LoVo (cell line): Measurements from ENCODE around the gene PRRG2.
"Not testable (repeated sequence)": the region's sequence is repeated elsewhere in the genome, so short reads cannot be mapped to it uniquely, and the experiment has no call there.

Experiments used
- DNase-seq: peaks from one replicate; pipeline ENCODE4 v3.0.0-alpha.2; 2016; ENCODE audit warnings: low spot score

The PRRG2 gene

GRCh38 chr19:49609499-49610092 lies 28.5 kb downstream of the PRRG2 start:
- no peak for DNase-seq

GRCh38 chr19:49613374-49613773 lies 32.3 kb downstream of the PRRG2 start:
- no peak for DNase-seq

GRCh38 chr19:49614096-49614833 lies 33.1 kb downstream of the PRRG2 start:
- DNase-seq: no peak

GRCh38 chr19:49615861-49616260 lies 34.7 kb downstream of the PRRG2 start:
- no peak for DNase-seq

DNA sequence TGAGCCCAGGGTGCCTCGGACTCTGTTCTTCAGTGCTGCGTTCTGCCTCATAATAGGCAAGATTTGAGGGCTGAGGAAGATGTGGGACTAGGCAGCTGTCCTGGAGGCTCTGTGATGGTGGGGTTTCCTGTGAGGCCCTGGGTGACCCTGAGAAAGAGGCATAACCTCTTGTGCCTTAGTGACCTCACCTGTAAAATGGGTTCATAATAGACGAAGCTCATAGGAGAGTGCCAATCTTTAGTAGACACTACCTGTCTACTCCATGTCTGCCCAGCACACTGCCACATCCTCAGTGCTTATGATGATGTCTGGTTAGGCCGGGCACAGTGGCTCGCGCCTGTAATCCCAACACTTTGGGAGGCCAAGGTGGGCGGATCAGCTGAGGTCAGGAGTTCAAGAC lies 35.4 kb downstream of the PRRG2 start:
- no peak for DNase-seq

GRCh38 chr19:49616945-49617344 lies 35.8 kb downstream of the PRRG2 start:
- no peak for DNase-seq

GRCh38 chr19:49617860-49618259 lies 36.7 kb downstream of the PRRG2 start:
- not testable (repeated sequence) for DNase-seq

- DNase-seq: no peak
These were observed 44.1 kb downstream of the PRRG2 start for GRCh38 chr19:49624967-49625910.

- no peak for DNase-seq
These were observed 45.1 kb downstream of the PRRG2 start for GRCh38 chr19:49626226-49626625.

- DNase-seq: no peak
These were observed 48.5 kb downstream of the PRRG2 start for GRCh38 chr19:49629659-49630058.

GRCh38 chr19:49631014-49631588 lies 50.0 kb downstream of the PRRG2 start:
- DNase-seq: no peak

DNA sequence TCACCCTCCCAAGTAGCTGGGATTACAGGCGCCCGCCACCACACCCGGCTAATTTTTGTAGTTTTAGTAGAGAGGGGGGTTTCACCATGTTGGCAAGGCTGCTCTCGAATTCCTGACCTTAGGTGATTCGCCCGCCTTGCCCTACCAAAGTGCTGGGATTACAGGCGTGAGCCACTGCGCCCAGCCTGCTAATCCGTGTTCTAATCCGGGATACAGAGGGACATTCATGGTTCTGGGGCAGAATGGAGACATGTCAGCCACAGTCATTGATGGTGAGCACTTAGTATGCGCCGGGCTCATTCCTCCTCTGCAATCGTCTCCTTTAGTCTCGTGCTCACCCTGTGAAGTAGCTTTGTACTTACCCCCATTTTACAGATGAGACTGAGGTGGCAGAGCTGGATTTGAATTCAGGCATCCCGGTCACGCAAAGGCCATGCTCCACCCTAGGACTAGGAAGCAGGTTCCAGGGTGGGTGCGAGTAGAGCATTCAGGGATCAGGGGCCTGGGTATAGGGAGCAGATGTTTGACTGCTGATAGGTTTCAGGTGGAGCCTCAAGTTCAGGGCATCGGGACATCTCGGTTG lies 50.6 kb downstream of the PRRG2 start:
- DNase-seq: no peak

DNA sequence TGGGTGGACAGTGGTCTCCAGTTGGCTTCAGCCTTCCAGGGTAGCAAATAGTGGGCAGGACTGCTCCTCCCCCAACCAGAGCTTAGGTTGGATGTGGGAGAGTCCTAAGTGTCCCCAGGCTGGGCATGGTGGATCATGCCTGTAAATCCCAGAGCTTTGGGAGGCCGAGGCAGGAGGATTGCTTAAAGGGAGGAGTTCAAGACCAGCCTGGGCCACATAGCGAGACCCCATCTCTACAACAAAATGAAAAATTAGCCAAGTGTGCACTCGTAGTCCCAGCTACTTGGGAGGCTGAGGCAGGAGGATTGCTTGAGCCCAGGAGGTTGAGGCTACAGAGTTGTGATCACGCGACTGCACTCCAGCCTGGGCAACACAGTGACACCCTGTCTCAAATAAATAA lies 51.5 kb downstream of the PRRG2 start:
- no peak for DNase-seq

GRCh38 chr19:49633273-49633672 lies 52.2 kb downstream of the PRRG2 start:
- not testable (repeated sequence) for DNase-seq

DNA sequence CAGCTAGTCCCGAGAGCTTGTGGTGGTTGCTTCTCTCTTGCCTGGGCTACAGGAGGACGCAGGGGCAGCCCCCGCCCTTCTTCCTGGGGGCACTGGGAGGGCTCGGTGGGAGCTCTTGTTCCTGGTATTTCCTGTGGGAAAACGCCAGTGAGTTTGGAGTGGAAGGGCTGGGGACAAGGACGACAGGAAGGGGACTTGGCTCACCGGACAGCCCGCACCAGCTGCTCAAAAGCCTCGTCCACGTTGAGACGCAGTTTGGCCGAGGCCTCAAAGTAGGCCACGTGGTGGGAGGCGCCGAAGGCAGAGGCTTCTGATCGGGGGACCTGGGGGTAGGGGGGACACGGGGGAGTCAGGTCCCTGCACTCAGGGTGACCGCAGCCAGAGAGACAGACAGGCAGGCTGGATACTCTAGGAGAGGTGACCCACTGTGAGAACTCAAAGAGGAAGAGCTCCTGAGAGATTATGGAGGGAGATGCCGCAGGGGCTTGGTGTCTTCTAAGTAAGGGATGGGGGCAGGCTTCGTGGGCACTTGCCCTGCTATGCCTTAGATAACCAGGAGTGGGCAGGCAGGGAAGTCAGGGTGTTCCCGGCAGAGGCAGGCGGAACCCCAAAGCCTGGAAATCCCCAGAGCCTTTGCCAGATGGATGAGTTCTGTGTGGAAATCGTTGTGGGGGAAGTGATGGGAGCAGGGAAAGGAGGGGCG lies 54.6 kb downstream of the PRRG2 start:
- no peak for DNase-seq

DNA sequence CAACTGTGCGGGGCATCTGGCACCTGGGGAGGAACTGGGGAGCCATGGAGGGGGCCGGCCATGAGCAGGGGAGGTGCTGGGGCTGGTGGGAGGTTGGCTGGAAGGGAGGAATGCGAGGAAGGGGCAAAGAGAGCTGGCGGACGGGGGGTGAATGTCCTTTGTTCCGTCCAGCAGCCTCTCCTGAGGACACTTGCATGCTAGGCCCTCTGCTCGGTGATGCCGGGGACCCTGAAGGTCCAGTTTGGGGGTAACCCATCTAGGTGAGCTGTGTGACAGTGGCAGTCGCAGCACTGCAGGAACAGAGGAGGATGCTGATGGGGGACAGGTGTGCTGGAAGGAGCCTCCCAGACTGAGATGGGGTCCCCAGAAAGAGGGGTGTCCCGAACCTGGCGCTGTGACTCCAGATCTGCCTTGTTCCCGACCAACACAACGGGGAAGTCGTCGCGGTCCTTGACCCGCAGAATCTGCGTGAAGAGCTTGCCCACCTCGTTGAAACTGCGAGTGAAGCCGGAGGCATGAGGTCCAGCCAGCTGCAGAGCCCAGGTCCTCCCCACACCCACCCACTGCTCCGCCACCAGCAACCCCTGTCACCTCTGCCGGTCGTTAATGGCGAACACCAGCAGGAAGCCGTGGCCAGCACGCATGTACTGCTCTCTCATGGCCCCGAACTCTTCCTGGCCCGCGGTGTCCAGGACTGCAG lies 55.3 kb downstream of the PRRG2 start:
- no peak for DNase-seq

DNA sequence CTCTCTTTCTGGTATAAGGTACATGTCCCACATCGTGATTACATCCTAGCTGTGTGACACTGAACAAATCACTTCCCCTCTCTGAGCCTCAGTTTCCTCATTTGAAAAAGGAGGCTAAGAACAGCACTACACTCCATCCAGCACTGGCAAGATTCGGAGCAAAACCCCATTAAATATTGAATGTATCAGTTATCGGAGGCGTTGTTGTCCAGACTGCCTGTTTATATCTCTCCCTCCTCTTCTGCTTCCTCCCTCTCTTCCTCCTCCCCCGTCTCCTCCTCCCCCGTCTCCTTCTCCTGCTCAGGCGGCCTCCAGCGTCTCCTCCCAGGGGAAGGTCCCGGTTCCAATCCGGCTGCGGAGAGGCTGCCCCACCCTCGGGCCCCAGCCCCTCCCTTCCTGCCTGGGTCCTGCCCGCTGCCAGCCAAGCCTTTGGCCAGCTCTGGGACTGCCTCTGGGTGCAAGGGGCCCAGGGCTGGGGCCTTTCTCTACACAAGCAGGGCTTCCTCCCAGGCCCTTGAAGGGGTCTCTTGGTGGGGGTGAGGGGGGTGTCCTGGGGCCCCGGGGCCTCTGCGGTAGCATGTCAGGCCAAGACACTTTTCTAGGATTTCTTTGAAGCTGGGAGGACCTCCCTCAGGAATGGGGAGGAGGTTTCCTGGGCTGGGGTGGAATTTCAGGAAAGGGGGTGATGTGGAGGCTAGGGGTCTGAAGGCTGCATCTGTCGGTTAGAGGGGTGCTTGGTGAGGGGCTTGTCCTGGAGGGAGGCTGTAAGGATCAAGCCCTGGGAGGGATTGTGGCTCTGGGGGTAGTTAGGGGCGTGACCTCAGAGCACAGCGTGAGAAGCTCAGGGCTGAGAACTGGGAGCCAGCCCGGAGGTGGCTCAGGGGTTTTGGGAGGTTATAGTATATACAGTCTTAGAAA lies 57.0 kb downstream of the PRRG2 start:
- DNase-seq: peak; percentile 85

DNA sequence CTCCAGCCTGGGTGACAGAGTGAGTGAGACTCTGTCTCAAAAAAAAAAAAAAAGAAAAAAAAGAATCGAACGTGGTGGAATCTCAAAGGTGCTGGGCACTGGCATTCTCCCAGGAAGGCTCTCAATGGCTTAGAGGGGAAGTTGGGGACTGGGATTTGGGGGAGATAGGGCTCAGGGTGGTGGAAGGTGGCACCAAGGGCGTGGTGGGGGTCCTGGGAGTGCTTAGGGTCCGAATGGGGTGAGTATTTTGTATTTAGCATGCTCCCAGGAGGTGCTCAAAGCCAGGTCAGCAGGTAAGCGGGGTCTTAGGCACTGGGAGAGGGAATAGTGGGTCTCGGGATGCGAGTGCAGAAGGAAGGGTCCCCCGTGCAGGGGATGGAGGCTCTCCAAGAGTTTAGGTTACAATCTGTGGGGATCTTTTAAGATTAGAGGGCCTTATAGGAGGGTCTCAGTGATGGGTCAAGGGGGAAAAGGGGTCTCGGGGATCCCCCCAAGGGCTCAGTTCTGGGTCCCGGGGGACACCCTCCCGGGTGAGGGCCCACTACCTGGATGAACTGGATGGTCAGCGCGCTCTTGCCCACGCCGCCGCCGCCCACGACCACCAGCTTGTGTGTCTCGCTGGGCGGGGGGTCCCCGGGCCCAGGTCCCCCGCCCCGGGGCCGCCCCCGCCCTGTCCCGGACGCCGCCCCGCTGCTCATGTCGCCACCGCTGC lies 58.4 kb downstream of the PRRG2 start:
- DNase-seq: no peak
